Prostate gland (tissue), 2 donors: ENCODE results near the gene GAK.

Experiments used
- CTCF ChIP-seq, 4 experiments: fragments of 200-600 bp in 2 of 4; fragments of 450-650 bp in 2 of 4; sonication (generic) in 2 of 4; IDR thresholded peaks; 1 replicate in 3 of 4; 2 replicates in 1 of 4; pipeline ENCODE4 v1.5.1; 2016 to 2019; ENCODE audit warnings: antibody characterized with exemption in 4 of 4, mild to moderate bottlenecking in 2 of 4, moderate library complexity in 2 of 4
- POLR2AphosphoS5 ChIP-seq: sonication (generic); formaldehyde crosslinking; IDR thresholded peaks from one replicate; pipeline ENCODE4 v1.6.1; 2017; ENCODE audit warnings: antibody characterized with exemption

GRCh38 chr4:868421-868820 is 63.7 kb downstream of the GAK start:
- no peak for TF ChIP-seq CTCF (IDR thresholded peaks at IDR 0.05)
- no peak for TF ChIP-seq POLR2AphosphoS5
